HEK293 (cell line): ENCODE results near the gene ZNF221.

ENCODE experiments used
- CTCF ChIP-seq: fragments of 450-650 bp; formaldehyde crosslinking; IDR thresholded peaks from 2 replicates; pipeline ENCODE4 v1.5.1; 2016; ENCODE audit warnings: missing biosample characterization, missing genetic modification characterization
- HOXA7 ChIP-seq: sonication (generic); formaldehyde crosslinking; IDR thresholded peaks from 2 replicates; pipeline ENCODE4 v1.8.1; 2022; ENCODE audit warnings: missing genetic modification reagents, borderline replicate concordance
- KLF9 ChIP-seq: fragments of 450-650 bp; formaldehyde crosslinking; IDR thresholded peaks from 2 replicates; pipeline ENCODE4 v1.5.1; 2016; ENCODE audit warnings: missing biosample characterization, missing genetic modification characterization, low read depth
- MYNN ChIP-seq: fragments of 450-650 bp; formaldehyde crosslinking; IDR thresholded peaks from 2 replicates; pipeline ENCODE4 v1.5.1; 2016; ENCODE audit warnings: missing biosample characterization, missing genetic modification characterization, borderline replicate concordance
- RBAK ChIP-seq: fragments of 450-650 bp; formaldehyde crosslinking; IDR thresholded peaks from 2 replicates; pipeline ENCODE4 v1.5.1; 2016; ENCODE audit warnings: missing biosample characterization, missing genetic modification characterization
- TCF7L2 ChIP-seq: IDR thresholded peaks from 2 replicates; pipeline ENCODE4 v1.6.1; 2011; ENCODE audit warnings: low read depth, mild to moderate bottlenecking, inconsistent platforms, low read length, moderate library complexity, borderline replicate concordance
- YY1 ChIP-seq: fragments of 450-650 bp; formaldehyde crosslinking; IDR thresholded peaks from 2 replicates; pipeline ENCODE4 v1.5.1; 2018; ENCODE audit warnings: missing biosample characterization, missing genetic modification characterization
- ZBTB8A ChIP-seq: fragments of 450-650 bp; formaldehyde crosslinking; IDR thresholded peaks from 2 replicates; pipeline ENCODE4 v1.5.1; 2016; ENCODE audit warnings: missing biosample characterization, missing genetic modification characterization
- ZNF121 ChIP-seq: fragments of 450-650 bp; formaldehyde crosslinking; IDR thresholded peaks from 2 replicates; pipeline ENCODE4 v1.5.1; 2016; ENCODE audit warnings: missing biosample characterization, missing genetic modification characterization
- ZNF274 ChIP-seq, 2 experiments: fragments of 200-500 bp in 1 of 2; fragments of 450-650 bp in 1 of 2; sonication (Bioruptor generic) in 1 of 2; formaldehyde crosslinking in 1 of 2; IDR thresholded peaks; 2 replicates each; pipeline versions ENCODE4 v1.5.1 to v1.6.1; 2014 to 2016; ENCODE audit warnings: borderline replicate concordance in 1 of 2, inconsistent platforms in 1 of 2, low read length in 1 of 2, missing biosample characterization in 1 of 2, missing genetic modification characterization in 1 of 2
- ZNF311 ChIP-seq: fragments of 450-650 bp; formaldehyde crosslinking; IDR thresholded peaks from 2 replicates; pipeline ENCODE4 v1.5.1; 2017; ENCODE audit warnings: missing biosample characterization, missing genetic modification characterization, borderline replicate concordance
- ZNF404 ChIP-seq: fragments of 450-650 bp; formaldehyde crosslinking; IDR thresholded peaks from 2 replicates; pipeline ENCODE4 v1.5.1; 2017; ENCODE audit warnings: missing biosample characterization, missing genetic modification characterization
- ZNF549 ChIP-seq: fragments of 450-650 bp; IDR thresholded peaks from 2 replicates; pipeline ENCODE4 v1.5.1; 2018; ENCODE audit warnings: missing biosample characterization, missing genetic modification characterization, mild to moderate bottlenecking, inconsistent platforms, moderate library complexity
- TF ChIP-seq, protein P1 (sequence below): fragments of 450-650 bp; formaldehyde crosslinking; IDR thresholded peaks from 2 replicates; pipeline ENCODE4 v1.5.1; 2016; ENCODE audit warnings: missing biosample characterization, missing genetic modification characterization, low read depth

DNA sequence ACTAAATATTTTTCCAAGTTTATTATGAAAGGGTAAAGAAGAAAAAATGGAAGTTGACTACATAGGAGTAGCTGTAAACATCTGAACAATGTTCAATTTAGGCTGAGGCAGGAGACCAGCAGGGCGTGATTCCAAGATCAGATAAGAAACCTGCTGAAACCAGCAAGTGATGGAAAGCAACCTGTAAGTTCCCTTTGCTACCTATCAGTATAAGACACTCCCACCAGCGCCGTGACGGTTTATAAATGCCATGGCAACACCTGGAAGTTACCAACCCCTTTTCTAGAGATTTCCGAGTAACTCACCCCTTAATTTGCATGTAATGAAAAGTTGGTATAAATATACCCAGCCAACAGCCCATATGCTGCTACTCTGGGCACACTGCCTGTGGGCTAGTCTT, 14.8 kb upstream of the ZNF221 start:
- no peak for TF ChIP-seq ZNF311
- TF ChIP-seq, protein P1, sequence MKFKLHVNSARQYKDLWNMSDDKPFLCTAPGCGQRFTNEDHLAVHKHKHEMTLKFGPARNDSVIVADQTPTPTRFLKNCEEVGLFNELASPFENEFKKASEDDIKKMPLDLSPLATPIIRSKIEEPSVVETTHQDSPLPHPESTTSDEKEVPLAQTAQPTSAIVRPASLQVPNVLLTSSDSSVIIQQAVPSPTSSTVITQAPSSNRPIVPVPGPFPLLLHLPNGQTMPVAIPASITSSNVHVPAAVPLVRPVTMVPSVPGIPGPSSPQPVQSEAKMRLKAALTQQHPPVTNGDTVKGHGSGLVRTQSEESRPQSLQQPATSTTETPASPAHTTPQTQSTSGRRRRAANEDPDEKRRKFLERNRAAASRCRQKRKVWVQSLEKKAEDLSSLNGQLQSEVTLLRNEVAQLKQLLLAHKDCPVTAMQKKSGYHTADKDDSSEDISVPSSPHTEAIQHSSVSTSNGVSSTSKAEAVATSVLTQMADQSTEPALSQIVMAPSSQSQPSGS, result no peak
- no peak for TF ChIP-seq KLF9 (tag by site-specific recombination)
- TF ChIP-seq YY1, result no peak
- TF ChIP-seq CTCF (tag by site-specific recombination), result no peak
- TF ChIP-seq ZNF404 (tag by site-specific recombination), result no peak
- TF ChIP-seq MYNN (tag by site-specific recombination), result no peak
- TF ChIP-seq ZNF274 (IDR thresholded peaks at IDR 0.05; ENCODE audit: low read length), result no peak
- no peak for TF ChIP-seq ZNF274 (tag by site-specific recombination; IDR thresholded peaks at IDR 0.05; ENCODE audit: borderline replicate concordance)
- TF ChIP-seq RBAK (tag by site-specific recombination), result no peak
- no peak for TF ChIP-seq TCF7L2
- no peak for TF ChIP-seq ZBTB8A (tag by site-specific recombination)
- no peak for TF ChIP-seq ZNF121 (tag by site-specific recombination)
- TF ChIP-seq HOXA7 (CRISPR knock-in tag), result no peak
- no peak for TF ChIP-seq ZNF549 (tag by site-specific recombination)
